Panc1 (cell line): Measurements from ENCODE around the gene STK24.

Experiments used
- CTCF ChIP-seq: fragments of 450-650 bp; IDR thresholded peaks from 2 replicates; pipeline ENCODE4 v1.5.1; 2017; ENCODE audit warnings: mild to moderate bottlenecking
- POLR2AphosphoS5 ChIP-seq: IDR thresholded peaks from 2 replicates; pipeline ENCODE4 v1.6.1; 2012; ENCODE audit warnings: mild to moderate bottlenecking, low read depth, low read length, moderate library complexity
- REST ChIP-seq, 2 experiments: IDR thresholded peaks; 2 replicates each; pipeline ENCODE4 v1.6.1; 2011 to 2012; ENCODE audit warnings: low read depth in 2 of 2, control low read depth in 1 of 2, low read length in 1 of 2, mild to moderate bottlenecking in 1 of 2, moderate library complexity in 1 of 2; ENCODE audit not compliant: insufficient read depth in 1 of 2
- SIN3A ChIP-seq: IDR thresholded peaks from 2 replicates; pipeline ENCODE4 v1.6.1; 2012; ENCODE audit warnings: low read depth, mild to moderate bottlenecking, low read length, moderate library complexity, borderline replicate concordance; ENCODE audit not compliant: insufficient read depth
- TCF7L2 ChIP-seq: IDR thresholded peaks from 2 replicates; pipeline ENCODE4 v1.6.1; 2011; ENCODE audit warnings: mild to moderate bottlenecking, low read depth, low read length, inconsistent platforms

- TF ChIP-seq CTCF: no peak
- no peak for TF ChIP-seq POLR2AphosphoS5
- no peak for TF ChIP-seq SIN3A
- no peak for TF ChIP-seq REST (IDR thresholded peaks at IDR 0.05; ENCODE audit: insufficient read depth in 1 of 2, low read depth in 2 of 2, low read length in 1 of 2)
- TF ChIP-seq TCF7L2: no peak
Measured at GRCh38 chr13:98419786-98420553, 156.9 kb downstream of the STK24 start.
